ENCODE measurements around the gene TCTA. TPM values are rescaled to one million over a fixed set of nuclear protein-coding genes. Genes with fewer than 3 reads are reported as not detected.

The TCTA gene, protein sequence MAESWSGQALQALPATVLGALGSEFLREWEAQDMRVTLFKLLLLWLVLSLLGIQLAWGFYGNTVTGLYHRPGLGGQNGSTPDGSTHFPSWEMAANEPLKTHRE
- 28.9 and 30.1 TPM in 2 replicates for total RNA-seq

DNA sequence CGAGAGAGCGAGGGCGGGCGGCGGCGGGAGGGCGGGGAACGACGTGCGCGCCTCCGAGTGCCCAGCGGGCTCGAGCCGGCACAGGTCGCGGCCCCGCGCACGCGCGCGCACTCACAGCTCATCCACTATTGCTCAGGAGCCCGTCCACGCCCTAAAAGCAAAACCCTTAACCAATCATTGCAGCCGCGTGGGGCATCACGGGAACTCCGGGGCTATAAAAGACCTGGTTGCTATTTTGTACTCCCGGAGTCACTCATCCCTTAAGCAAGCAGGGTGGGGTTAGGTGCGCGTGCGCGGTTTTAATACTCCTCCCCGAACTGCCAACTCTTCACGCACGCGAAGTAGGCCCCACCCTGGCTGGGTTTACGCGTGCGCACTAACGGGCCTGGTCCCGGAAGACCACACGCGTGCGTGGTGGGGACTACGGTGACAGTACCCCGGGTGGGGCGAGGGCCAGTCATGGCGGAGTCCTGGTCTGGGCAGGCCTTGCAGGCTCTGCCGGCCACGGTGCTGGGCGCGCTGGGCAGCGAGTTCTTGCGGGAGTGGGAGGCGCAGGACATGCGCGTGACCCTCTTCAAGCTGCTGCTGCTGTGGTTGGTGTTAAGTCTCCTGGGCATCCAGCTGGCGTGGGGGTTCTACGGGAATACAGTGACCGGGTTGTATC lies at the start of gene TCTA, which contains the start of gene RHOA:
TCTA (plus strand) TSS at position 456 of the 664 bp plus-strand sequence; CDS start at position 460, 4 bp downstream.
RHOA (minus strand) TSS at position 9 of the 664 bp plus-strand sequence. CDS start 36,387 bp downstream, outside the sequence.

DNA sequence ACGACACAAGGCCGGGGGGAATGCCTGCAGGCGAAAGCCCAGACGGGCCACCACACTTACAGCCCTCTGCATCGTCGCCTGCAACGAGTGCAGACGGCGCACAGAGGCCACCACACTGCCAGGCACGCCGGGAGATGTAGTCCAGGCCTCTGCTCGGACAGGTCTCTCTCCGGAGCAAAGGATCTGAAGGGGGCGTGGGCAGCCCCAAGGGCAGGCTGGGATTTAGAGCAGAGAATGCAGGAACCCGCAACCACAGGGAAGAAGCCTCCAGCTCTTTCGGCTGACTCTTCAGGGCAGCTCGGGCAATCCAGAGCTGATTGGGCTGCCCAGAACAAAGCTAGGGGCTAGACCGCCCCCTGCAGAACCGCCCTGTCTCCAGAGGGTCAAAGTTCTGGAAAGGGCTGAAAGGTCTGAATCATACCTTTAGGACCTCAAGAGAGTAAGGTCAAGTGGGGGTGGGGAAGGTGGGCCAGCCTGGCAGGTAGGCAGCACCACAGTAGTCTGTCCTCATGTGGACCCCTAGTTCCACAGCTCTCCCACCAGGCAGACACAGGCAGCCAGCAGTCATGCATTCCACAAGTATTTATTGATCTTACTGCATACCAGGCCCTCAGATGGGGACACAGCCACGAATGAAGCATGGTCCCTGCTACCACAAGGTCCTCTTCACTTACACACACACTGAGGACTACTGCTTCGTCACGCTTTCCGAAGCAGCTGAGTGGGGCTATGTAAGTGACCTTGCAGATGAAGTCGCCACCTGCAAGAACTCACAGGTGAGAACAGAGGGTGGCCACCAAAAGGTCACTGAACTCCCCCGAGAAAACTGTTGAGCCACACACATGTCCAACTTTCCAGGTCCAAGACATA lies 10.4 kb downstream of the TCTA start, which contains the start of gene AMT:
AMT (minus strand) TSS at position 95 of the 870 bp plus-strand sequence; CDS start at position 72, 23 bp downstream.

Other genes starting within 250 kb of the TCTA start
- 16.3 and 17.0 TPM in 2 replicates for gene CCDC71, start 246.1 kb upstream of the TCTA start, total RNA-seq
- gene KLHDC8B, start 240.8 kb upstream of the TCTA start, total RNA-seq: 28.8 and 32.0 TPM in 2 replicates
- gene C3orf62, start 135.2 kb upstream of the TCTA start, total RNA-seq: 1.1 and 2.1 TPM in 2 replicates
- gene USP4, start 72.4 kb upstream of the TCTA start, total RNA-seq: 22.7 and 31.1 TPM in 2 replicates
- gene GPX1, start 54.1 kb upstream of the TCTA start, total RNA-seq: 253 and 415 TPM in 2 replicates
- gene RHOA, start 447 bp upstream of the TCTA start, total RNA-seq: 588 and 739 TPM in 2 replicates
- gene AMT, start 10.1 kb downstream of the TCTA start, total RNA-seq: 1.1 and 1.5 TPM in 2 replicates
- gene NICN1, start 16.9 kb downstream of the TCTA start, total RNA-seq: 3.3 and 7.8 TPM in 2 replicates
- gene DAG1, start 57.8 kb downstream of the TCTA start, total RNA-seq: 49.7 and 65.7 TPM in 2 replicates
- under 0.01 and 0.06 TPM in 2 replicates for gene BSN, start 142.1 kb downstream of the TCTA start, total RNA-seq